Suprapubic skin (tissue), 3 donors: ENCODE measurements around the gene SMAD1.

Experiments used
- CTCF ChIP-seq, 2 donors: fragments of 200-600 bp in 1 of 2; fragments of 450-650 bp in 1 of 2; sonication (generic) in 1 of 2; IDR thresholded peaks; one replicate each; pipeline ENCODE4 v1.5.1; 2016 to 2019; ENCODE audit warnings: antibody characterized with exemption in 2 of 2, mild to moderate bottlenecking in 1 of 2, moderate library complexity in 1 of 2
- EP300 ChIP-seq: sonication (generic); formaldehyde crosslinking; IDR thresholded peaks from one replicate; pipeline ENCODE4 v1.6.1; 2017; ENCODE audit warnings: antibody characterized with exemption

DNA sequence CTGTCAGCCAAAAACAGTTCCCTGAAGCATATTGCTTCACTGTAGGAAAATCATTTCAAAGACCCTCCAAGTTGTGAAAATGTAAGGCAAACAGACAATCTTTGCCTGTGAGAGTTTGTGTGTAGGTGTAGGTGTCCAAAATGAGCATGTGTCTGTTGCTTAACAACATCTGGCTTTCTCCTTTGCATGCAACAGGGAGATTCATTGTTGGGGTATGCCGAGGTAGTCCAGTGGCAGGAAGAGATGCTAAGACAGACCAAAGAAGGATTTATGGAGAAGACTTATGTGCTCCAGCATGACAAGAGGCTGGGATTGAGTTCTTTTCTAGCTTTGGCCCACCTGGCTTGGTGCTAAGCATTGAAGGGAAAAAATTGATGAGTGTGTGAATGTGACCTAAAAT, 29.8 kb upstream of the SMAD1 start:
- TF ChIP-seq CTCF (IDR thresholded peaks at IDR 0.05) (no peak), EP300 (no peak)
